Panc1 (cell line): Measurements from ENCODE around the gene TAF11L5.
"Not testable (repeated sequence)": the region's sequence is repeated elsewhere in the genome, so short reads cannot be mapped to it uniquely, and the experiment has no call there.

Experiments used
- POLR2AphosphoS5 ChIP-seq: IDR thresholded peaks from 2 replicates; pipeline ENCODE4 v1.6.1; 2012; ENCODE audit warnings: mild to moderate bottlenecking, low read depth, low read length, moderate library complexity
- TCF7L2 ChIP-seq: IDR thresholded peaks from 2 replicates; pipeline ENCODE4 v1.6.1; 2011; ENCODE audit warnings: mild to moderate bottlenecking, low read depth, low read length, inconsistent platforms
- TF ChIP-seq, protein P1 (sequence below), 2 experiments: IDR thresholded peaks; 2 replicates each; pipeline ENCODE4 v1.6.1; 2011 to 2012; ENCODE audit warnings: low read depth in 2 of 2, control low read depth in 1 of 2, low read length in 1 of 2, mild to moderate bottlenecking in 1 of 2, moderate library complexity in 1 of 2; ENCODE audit not compliant: insufficient read depth in 1 of 2
- TF ChIP-seq, protein P2 (sequence below): fragments of 450-650 bp; IDR thresholded peaks from 2 replicates; pipeline ENCODE4 v1.5.1; 2017; ENCODE audit warnings: mild to moderate bottlenecking

- not testable (repeated sequence) for TF ChIP-seq TCF7L2, POLR2AphosphoS5
- TF ChIP-seq, protein P1, sequence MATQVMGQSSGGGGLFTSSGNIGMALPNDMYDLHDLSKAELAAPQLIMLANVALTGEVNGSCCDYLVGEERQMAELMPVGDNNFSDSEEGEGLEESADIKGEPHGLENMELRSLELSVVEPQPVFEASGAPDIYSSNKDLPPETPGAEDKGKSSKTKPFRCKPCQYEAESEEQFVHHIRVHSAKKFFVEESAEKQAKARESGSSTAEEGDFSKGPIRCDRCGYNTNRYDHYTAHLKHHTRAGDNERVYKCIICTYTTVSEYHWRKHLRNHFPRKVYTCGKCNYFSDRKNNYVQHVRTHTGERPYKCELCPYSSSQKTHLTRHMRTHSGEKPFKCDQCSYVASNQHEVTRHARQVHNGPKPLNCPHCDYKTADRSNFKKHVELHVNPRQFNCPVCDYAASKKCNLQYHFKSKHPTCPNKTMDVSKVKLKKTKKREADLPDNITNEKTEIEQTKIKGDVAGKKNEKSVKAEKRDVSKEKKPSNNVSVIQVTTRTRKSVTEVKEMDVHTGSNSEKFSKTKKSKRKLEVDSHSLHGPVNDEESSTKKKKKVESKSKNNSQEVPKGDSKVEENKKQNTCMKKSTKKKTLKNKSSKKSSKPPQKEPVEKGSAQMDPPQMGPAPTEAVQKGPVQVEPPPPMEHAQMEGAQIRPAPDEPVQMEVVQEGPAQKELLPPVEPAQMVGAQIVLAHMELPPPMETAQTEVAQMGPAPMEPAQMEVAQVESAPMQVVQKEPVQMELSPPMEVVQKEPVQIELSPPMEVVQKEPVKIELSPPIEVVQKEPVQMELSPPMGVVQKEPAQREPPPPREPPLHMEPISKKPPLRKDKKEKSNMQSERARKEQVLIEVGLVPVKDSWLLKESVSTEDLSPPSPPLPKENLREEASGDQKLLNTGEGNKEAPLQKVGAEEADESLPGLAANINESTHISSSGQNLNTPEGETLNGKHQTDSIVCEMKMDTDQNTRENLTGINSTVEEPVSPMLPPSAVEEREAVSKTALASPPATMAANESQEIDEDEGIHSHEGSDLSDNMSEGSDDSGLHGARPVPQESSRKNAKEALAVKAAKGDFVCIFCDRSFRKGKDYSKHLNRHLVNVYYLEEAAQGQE (IDR thresholded peaks at IDR 0.05; ENCODE audit: insufficient read depth in 1 of 2, low read depth in 2 of 2, low read length in 1 of 2) = not testable (repeated sequence)
- TF ChIP-seq, protein P2, sequence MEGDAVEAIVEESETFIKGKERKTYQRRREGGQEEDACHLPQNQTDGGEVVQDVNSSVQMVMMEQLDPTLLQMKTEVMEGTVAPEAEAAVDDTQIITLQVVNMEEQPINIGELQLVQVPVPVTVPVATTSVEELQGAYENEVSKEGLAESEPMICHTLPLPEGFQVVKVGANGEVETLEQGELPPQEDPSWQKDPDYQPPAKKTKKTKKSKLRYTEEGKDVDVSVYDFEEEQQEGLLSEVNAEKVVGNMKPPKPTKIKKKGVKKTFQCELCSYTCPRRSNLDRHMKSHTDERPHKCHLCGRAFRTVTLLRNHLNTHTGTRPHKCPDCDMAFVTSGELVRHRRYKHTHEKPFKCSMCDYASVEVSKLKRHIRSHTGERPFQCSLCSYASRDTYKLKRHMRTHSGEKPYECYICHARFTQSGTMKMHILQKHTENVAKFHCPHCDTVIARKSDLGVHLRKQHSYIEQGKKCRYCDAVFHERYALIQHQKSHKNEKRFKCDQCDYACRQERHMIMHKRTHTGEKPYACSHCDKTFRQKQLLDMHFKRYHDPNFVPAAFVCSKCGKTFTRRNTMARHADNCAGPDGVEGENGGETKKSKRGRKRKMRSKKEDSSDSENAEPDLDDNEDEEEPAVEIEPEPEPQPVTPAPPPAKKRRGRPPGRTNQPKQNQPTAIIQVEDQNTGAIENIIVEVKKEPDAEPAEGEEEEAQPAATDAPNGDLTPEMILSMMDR = not testable (repeated sequence)
Observed at GRCh38 chr5:17519508-17519907, 5.5 kb upstream of the TAF11L5 start.
